Vagina (tissue), 2 donors: ENCODE data around the gene UMPS.
"Not testable (repeated sequence)": the region's sequence is repeated elsewhere in the genome, so short reads cannot be mapped to it uniquely, and the experiment has no call there.

Source experiments
- POLR2A ChIP-seq, 2 donors: fragments of 450-650 bp; IDR thresholded peaks; one replicate each; pipeline ENCODE4 v1.6.1; 2017; ENCODE audit warnings: antibody characterized with exemption in 2 of 2, mild to moderate bottlenecking in 2 of 2, moderate library complexity in 2 of 2
- POLR2AphosphoS5 ChIP-seq, 2 donors: sonication (generic); formaldehyde crosslinking; IDR thresholded peaks; one replicate each; pipeline ENCODE4 v1.9.0; 2017; ENCODE audit warnings: antibody characterized with exemption in 2 of 2, mild to moderate bottlenecking in 2 of 2, low read depth in 1 of 2; ENCODE audit not compliant: insufficient read depth in 1 of 2
- TF ChIP-seq, protein P1 (sequence below), 3 experiments: fragments of 450-650 bp in 2 of 3; fragments of 200-600 bp in 1 of 3; sonication (generic) in 1 of 3; IDR thresholded peaks; one replicate each; pipeline ENCODE4 v1.5.1; 2017 to 2019; ENCODE audit warnings: antibody characterized with exemption in 3 of 3, mild to moderate bottlenecking in 2 of 3, moderate library complexity in 2 of 3

DNA sequence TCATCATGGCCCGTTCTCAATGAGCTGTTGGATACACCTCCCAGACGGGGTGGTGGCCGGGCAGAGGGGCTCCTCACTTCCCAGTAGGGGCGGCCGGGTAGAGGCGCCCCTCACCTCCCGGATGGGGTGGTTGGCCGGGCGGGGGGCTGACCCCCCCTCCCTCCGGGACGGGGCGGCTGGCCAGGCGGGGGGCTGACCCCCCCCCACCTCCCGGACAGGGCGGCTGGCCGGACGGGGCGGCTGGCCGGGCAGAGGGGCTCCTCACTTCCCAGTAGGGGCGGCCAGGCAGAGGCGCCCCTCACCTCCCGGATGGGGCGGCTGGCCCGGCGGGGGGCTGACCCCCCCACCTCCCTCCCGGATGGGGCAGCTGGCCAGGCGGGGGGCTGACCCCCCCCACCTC lies 19.6 kb downstream of the UMPS start:
- not testable (repeated sequence) for TF ChIP-seq POLR2A (IDR thresholded peaks at IDR 0.05); POLR2AphosphoS5 (IDR thresholded peaks at IDR 0.05; ENCODE audit: insufficient read depth in 1 of 2, low read depth in 1 of 2)
- TF ChIP-seq, protein P1, sequence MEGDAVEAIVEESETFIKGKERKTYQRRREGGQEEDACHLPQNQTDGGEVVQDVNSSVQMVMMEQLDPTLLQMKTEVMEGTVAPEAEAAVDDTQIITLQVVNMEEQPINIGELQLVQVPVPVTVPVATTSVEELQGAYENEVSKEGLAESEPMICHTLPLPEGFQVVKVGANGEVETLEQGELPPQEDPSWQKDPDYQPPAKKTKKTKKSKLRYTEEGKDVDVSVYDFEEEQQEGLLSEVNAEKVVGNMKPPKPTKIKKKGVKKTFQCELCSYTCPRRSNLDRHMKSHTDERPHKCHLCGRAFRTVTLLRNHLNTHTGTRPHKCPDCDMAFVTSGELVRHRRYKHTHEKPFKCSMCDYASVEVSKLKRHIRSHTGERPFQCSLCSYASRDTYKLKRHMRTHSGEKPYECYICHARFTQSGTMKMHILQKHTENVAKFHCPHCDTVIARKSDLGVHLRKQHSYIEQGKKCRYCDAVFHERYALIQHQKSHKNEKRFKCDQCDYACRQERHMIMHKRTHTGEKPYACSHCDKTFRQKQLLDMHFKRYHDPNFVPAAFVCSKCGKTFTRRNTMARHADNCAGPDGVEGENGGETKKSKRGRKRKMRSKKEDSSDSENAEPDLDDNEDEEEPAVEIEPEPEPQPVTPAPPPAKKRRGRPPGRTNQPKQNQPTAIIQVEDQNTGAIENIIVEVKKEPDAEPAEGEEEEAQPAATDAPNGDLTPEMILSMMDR (IDR thresholded peaks at IDR 0.05), result not testable (repeated sequence)
